Motor neuron (in vitro differentiated cells): Measurements from ENCODE around the gene CRACR2A. TPM values are rescaled to one million over a fixed set of nuclear protein-coding genes. Genes with fewer than 3 reads are reported as not detected.

Experiments used
- ATAC-seq, 8 experiments: fragments of 200-7000 bp; cut with Tn5 transposase; replicated peaks in 6 of 8; 2 replicates each; pipeline ENCODE4 v1.8.0; 2021; ENCODE audit warnings: mild to moderate bottlenecking in 8 of 8, moderate library complexity in 8 of 8
- H3K27ac ChIP-seq, 2 donors: fragments of 250-450 bp; sonication (Bioruptor Pico); 2 replicates each; pipeline ENCODE4 v1.9.0; 2021; ENCODE audit warnings: antibody characterized with exemption in 2 of 2, mild to moderate bottlenecking in 2 of 2, moderate library complexity in 1 of 2
- H3K4me1 ChIP-seq, 2 donors: fragments of 250-450 bp; sonication (Bioruptor Pico); replicated peaks in 1 of 2; 2 replicates each; pipeline ENCODE4 v1.6.1; 2021; ENCODE audit warnings: antibody characterized with exemption in 2 of 2, mild to moderate bottlenecking in 2 of 2, moderate library complexity in 1 of 2
- H3K4me3 ChIP-seq, 5 donors: fragments of 250-450 bp; sonication (Bioruptor Pico); 2 replicates each; pipeline ENCODE4 v1.9.0; 2021; ENCODE audit warnings: antibody characterized with exemption in 5 of 5, mild to moderate bottlenecking in 5 of 5, moderate library complexity in 4 of 5
- WGBS, 10 experiments: fragments of 450-650 bp; shearing (Covaris generic); methylation state at CpG; one replicate each; pipeline ENCODE4 v1.0.0; 2022; 5-methylcytosine and 5-hydroxymethylcytosine counted together
- in situ Hi-C, 9 experiments: fragments of 400-800 bp; cut with MboI; loops; one replicate each; pipeline ENCODE4 v1.15.0; 2021; ENCODE audit warnings: low sequenced_read_pairs in 9 of 9, low pct_unique_long_range_greater_than_20kb in 2 of 9; ENCODE audit not compliant: unreplicated experiment in 9 of 9
- total RNA-seq, 8 experiments: library from RNA; unstranded; fragments of 300-600 nt; gene quantifications; 2 replicates each; pipeline versions ENCODE4 v1.2.3 to v1.2.4, GENCODE V29; 2022

Gene CRACR2A
- total RNA-seq, 8 experiments from 2014 or later = 0.11 to 12.5 (median 1.2) TPM

GRCh38 chr12:3681595-3682061, 71.3 kb downstream of the CRACR2A start:
- WGBS, 10 experiments = 60 to 100% (median 86%) methylated on average over 1 to 6 of the region's 6 CpGs; no CpG with 5 or more reads in 2 of the 10 experiments
- Histone ChIP-seq H3K27ac (no peak overlapping the region), H3K4me3 (no peak overlapping the region), H3K4me1 (peaks cover 10 to 13% of the 10 kb centered on the region in 2 donors)
- in situ Hi-C loops = no loop called here
- no peak for ATAC-seq

DNA sequence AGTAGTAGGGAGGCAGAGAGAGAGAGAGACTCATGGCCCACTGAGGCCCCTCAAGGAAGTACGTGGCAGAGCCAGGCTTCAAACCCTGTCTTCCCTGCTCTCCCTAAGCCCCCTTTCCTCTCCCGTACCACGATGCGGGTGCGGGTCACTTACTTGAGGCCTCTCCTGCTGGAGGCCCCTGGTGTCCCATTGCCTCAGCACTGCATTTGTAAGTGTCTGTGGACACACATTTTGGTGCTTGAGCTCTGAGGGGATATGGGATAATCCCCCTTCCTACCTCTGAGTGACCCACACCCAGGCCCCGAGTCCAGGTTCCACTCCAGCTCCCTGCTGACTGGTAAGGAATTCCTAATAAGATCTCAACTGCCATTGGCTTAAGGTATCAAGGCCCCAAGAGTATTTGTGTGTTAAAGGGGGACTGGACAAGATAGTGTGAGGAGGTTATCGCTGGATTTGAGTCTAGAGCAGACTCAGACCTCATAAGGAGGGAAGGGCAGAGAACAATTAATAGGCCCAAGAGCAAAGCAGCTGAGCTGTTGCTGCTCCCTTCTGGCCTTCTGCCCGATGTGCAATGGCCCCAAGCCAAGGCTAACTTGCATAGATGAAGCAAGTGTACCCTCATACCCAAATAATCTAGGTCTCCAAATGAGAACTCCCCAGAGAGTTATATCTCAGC, 71.9 kb downstream of the CRACR2A start:
- no peak overlapping the region for H3K27ac ChIP-seq
- in situ Hi-C loops = no loop called here
- peak; percentile 46 to 92 (median 76) for ATAC-seq
- no peak overlapping the region for H3K4me3 ChIP-seq
- H3K4me1 ChIP-seq = peaks cover 10 to 13% of the 10 kb centered on the region in 2 donors
- WGBS, 10 experiments = 10 to 100% (median 38%) methylated on average over 1 to 3 of the region's 8 CpGs; no CpG with 5 or more reads in 3 of the 10 experiments

- Histone ChIP-seq H3K4me3 (no peak overlapping the region), H3K27ac (no peak overlapping the region), H3K4me1 (peaks cover 10% of the 10 kb centered on the region in 2 donors)
- WGBS, 10 experiments = 22 to 100% (median 75%) methylated on average over 1 to 2 of the region's 3 CpGs; no CpG with 5 or more reads in 6 of the 10 experiments
- ATAC-seq = no peak
- in situ Hi-C loops = loop anchor here in 1 of 9 experiments (10.0 kb wide), 1 partner anchor 95 kb away; no protein-coding TSS in a partner anchor
Observed at GRCh38 chr12:3679831-3680230, 73.1 kb downstream of the CRACR2A start.

DNA sequence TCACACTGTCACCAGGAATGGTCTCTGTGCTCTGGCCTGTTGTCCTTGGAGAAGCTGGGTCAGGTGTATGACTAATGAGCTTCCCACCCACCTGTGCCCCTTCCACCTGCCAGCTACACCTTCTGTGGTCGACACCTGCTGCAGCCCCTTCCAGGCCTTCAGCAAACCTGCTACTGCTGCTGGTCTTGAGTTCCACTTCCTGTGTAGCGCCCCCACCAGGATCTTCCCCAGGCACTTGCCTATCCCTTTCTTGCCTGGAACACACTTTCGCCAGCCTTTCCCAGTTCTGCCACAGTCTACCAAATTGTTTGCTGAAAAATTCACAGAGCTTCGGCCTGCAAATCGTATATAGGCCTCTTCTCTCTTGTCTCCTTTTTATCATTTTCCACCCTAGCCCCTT, 75.3 kb downstream of the CRACR2A start:
- H3K4me3 ChIP-seq = no peak overlapping the region
- ATAC-seq = no peak
- 92 to 100% (median 100%) methylated on average over 2 to 4 of the region's 5 CpGs; no CpG with 5 or more reads in 2 of the 10 experiments for WGBS, 10 experiments
- in situ Hi-C loops = loop anchor here in 1 of 9 experiments (10.0 kb wide), 1 partner anchor 97 kb away; no protein-coding TSS in a partner anchor
- H3K4me1 ChIP-seq = peaks cover 11 to 15% of the 10 kb centered on the region in 2 donors
- H3K27ac ChIP-seq = no peak overlapping the region

GRCh38 chr12:3673981-3674708, 78.8 kb downstream of the CRACR2A start:
- WGBS, 10 experiments = 14 to 94% (median 60%) methylated on average over 1 to 9 of the region's 9 CpGs; no CpG with 5 or more reads in 1 of the 10 experiments
- H3K27ac ChIP-seq = no peak overlapping the region
- H3K4me1 ChIP-seq = peaks cover 6% of the 10 kb centered on the region in 2 donors
- peak in 5 of 8 experiments; percentile 44 to 57 (median 50) for ATAC-seq
- in situ Hi-C loops = loop anchor here in 3 of 9 experiments (10.0 to 25.0 kb wide), 4 partner anchors 101 to 362 kb away; partner anchors contain the start of gene PRMT8 (in 1 of the 3)
- H3K4me3 ChIP-seq = no peak overlapping the region

- H3K27ac ChIP-seq = no peak overlapping the region
- WGBS, 10 experiments = 60 to 100% (median 92%) methylated on average over 1 to 2 of the region's 2 CpGs; no CpG with 5 or more reads in 4 of the 10 experiments
- no peak overlapping the region for H3K4me3 ChIP-seq
- no peak for ATAC-seq
- in situ Hi-C loops = loop anchor here in 3 of 9 experiments (10.0 to 25.0 kb wide), 4 partner anchors 103 to 360 kb away; partner anchors contain the start of gene PRMT8 (in 1 of the 3)
- H3K4me1 ChIP-seq = peaks cover 12 to 19% of the 10 kb centered on the region in 2 donors
Observed at GRCh38 chr12:3672113-3672509, 80.8 kb downstream of the CRACR2A start.

DNA sequence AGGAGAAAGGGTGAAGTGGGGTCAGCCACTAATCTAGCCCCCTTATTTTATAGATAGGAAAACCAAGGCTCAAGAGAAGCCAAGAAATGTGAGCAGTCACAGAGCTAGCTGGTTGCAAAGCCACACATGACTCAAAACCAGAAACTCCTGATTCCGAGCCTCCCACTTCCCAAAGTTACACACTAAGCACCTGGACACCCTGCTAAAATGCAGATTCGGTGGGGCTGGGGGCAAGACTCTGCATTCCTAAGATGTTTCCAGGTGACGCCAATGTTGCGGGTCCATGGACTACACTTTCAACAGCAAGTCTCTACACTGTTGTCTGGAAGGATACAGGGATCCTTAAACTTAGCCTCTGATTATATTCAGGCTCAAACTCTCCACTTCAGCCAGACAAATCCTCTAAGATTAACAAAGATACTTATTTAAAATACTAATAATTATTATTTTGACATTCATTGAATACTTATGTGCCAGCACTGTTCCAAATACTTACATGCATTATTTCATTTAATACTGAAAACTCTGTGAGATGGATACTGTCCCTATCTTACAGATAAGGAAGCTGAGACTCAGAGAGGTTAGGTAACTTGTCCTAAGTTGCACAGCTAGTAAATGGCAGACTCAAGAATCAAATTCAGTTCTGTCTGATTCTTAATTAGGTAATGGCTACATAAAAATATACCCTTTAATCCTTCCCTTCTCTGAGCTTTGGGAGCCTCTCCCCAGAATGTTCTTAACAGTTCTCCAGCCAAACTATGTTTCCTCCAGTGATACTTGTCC, 81.4 kb downstream of the CRACR2A start:
- WGBS, 10 experiments = 57 to 100% (median 90%) methylated on average over 1 to 3 of the region's 4 CpGs; no CpG with 5 or more reads in 4 of the 10 experiments

GRCh38 chr12:3670083-3670620, 82.8 kb downstream of the CRACR2A start:
- peaks cover 22 to 30% of the 10 kb centered on the region in 2 donors for H3K4me1 ChIP-seq
- ATAC-seq = peak in 3 of 8 experiments; percentile 9 to 73 (median 18)
- in situ Hi-C loops = loop anchor here in 3 of 9 experiments (10.0 to 25.0 kb wide), 4 partner anchors 105 to 358 kb away; partner anchors contain the start of gene PRMT8 (in 1 of the 3)
- 67 to 100% (median 100%) methylated on average over 1 to 2 of the region's 5 CpGs; no CpG with 5 or more reads in 7 of the 10 experiments for WGBS, 10 experiments
- no peak overlapping the region for H3K4me3 ChIP-seq
- no peak overlapping the region for H3K27ac ChIP-seq

More for the DNA sequence above, 81.4 kb downstream of the CRACR2A start:
- no peak for ATAC-seq
- no peak overlapping the region for H3K4me3 ChIP-seq
- no peak overlapping the region for H3K27ac ChIP-seq
- in situ Hi-C loops = loop anchor here in 3 of 9 experiments (10.0 to 25.0 kb wide), 4 partner anchors 103 to 359 kb away; partner anchors contain the start of gene PRMT8 (in 1 of the 3)
- H3K4me1 ChIP-seq = peaks cover 18 to 25% of the 10 kb centered on the region in 2 donors

GRCh38 chr12:3669594-3669993, 83.3 kb downstream of the CRACR2A start:
- WGBS, 10 experiments = 57 to 60% (median 58%) methylated on average over 1 to 2 of the region's 4 CpGs; no CpG with 5 or more reads in 7 of the 10 experiments

DNA sequence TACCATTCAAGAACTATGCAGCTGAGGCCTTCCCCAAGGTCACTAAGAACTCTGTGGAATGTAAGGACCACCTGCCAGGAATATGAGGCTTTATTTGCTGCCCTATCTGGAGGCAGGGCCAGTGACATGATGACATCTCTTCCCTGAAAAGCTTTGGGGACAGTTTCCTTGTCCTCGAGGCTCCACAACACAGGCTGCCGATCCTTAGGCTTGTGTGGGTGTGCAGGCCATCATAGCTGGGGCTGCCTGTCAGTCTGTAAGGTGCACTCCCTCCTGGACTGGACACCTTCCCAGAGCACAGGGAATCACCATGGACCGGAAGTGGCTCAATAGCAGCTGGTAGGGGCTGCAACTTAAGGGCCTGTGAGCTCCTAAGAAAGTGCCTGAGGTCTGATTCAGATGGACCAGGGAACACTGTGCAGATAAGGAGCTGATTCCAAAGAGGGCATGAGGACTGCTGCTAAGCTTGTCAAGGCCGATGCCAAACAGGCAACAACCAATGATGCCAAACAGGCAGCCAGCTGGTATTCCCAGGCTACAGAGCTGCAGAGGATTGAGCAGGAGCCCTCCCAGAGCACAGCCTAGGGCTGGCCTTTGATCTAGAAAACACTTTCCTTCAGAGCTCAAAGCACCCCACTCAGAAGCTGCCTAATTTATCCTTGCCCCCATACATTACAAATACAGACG, 84.3 kb downstream of the CRACR2A start:
- H3K27ac ChIP-seq = no peak overlapping the region
- H3K4me1 ChIP-seq = peaks cover 18 to 32% of the 10 kb centered on the region in 2 donors
- ATAC-seq = no peak
- 60 to 100% (median 85%) methylated on average over 1 to 3 of the region's 5 CpGs; no CpG with 5 or more reads in 3 of the 10 experiments for WGBS, 10 experiments
- in situ Hi-C loops = loop anchor here in 3 of 9 experiments (25.0 kb wide), 3 partner anchors 181 to 356 kb away; partner anchors contain the start of gene PRMT8 (in 1 of the 3)
- H3K4me3 ChIP-seq = no peak overlapping the region

More at GRCh38 chr12:3669594-3669993, 83.3 kb downstream of the CRACR2A start:
- ATAC-seq = peak in 1 of 8 experiments; percentile 15
- Histone ChIP-seq H3K4me1 (peaks cover 22 to 30% of the 10 kb centered on the region in 2 donors), H3K27ac (no peak overlapping the region), H3K4me3 (no peak overlapping the region)
- in situ Hi-C loops = loop anchor here in 3 of 9 experiments (25.0 kb wide), 3 partner anchors 182 to 357 kb away; partner anchors contain the start of gene PRMT8 (in 1 of the 3)

DNA sequence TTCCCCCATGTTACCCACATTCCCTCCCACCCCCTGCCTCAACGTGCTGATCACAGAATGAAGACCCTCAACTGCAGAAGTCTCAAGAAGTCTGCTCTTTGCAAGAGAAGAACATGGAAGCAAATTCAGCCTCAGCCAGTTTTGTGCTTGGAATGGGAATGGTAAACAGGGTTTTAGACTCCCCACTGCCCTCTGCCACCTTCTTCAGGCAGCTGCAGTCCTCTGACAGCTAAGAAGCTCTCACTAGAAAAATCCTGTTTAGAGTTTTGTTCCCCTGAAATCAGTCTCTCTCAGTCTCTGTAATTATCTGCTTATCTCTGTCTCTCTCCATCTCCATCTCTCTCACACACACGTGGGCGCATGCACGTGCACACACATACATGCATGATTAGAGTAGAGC, 85.4 kb downstream of the CRACR2A start:
- WGBS, 10 experiments = 74 to 100% (median 89%) methylated on average over 1 to 3 of the region's 4 CpGs; no CpG with 5 or more reads in 2 of the 10 experiments
- H3K4me3 ChIP-seq = no peak overlapping the region
- H3K4me1 ChIP-seq = peaks cover 29 to 43% of the 10 kb centered on the region in 2 donors
- no peak overlapping the region for H3K27ac ChIP-seq
- in situ Hi-C loops = loop anchor here in 3 of 9 experiments (25.0 kb wide), 3 partner anchors 180 to 355 kb away; partner anchors contain the start of gene PRMT8 (in 1 of the 3)
- peak in 5 of 8 experiments; percentile 15 to 56 (median 30) for ATAC-seq
